Astrocyte of the hippocampus (primary cell): ENCODE measurements around the gene WDR5.

Source experiments
- DNase-seq: peaks from one replicate; pipeline ENCODE4 v3.0.0; 2011; ENCODE audit warnings: low read depth, low spot score

WDR5 gene

GRCh38 chr9:134131471-134132207 is 4.2 kb upstream of the WDR5 start:
- DNase-seq = no peak

- no peak for DNase-seq
Measured at GRCh38 chr9:134132208-134132870, 3.5 kb upstream of the WDR5 start.

- no peak for DNase-seq
Measured at GRCh38 chr9:134134949-134135342, 936 bp upstream of the WDR5 start.

GRCh38 chr9:134136118-134136995 is 475 bp downstream of the WDR5 start:
- DNase-seq = peak; percentile 39

GRCh38 chr9:134136996-134137299 is 1.1 kb downstream of the WDR5 start:
- peak; percentile 37 for DNase-seq

GRCh38 chr9:134138292-134138691 is 2.4 kb downstream of the WDR5 start:
- DNase-seq = no peak

GRCh38 chr9:134139081-134139480 is 3.2 kb downstream of the WDR5 start:
- peak; percentile 46 for DNase-seq

GRCh38 chr9:134141906-134142305 is 6.0 kb downstream of the WDR5 start:
- no peak for DNase-seq

GRCh38 chr9:134144801-134145200 is 8.9 kb downstream of the WDR5 start:
- no peak for DNase-seq

- DNase-seq = no peak
Measured at GRCh38 chr9:134145262-134145661, 9.4 kb downstream of the WDR5 start.

GRCh38 chr9:134146774-134147493 is 11.1 kb downstream of the WDR5 start:
- DNase-seq = no peak

GRCh38 chr9:134149380-134149779 is 13.5 kb downstream of the WDR5 start:
- no peak for DNase-seq

- no peak for DNase-seq
Measured at GRCh38 chr9:134150557-134151214, 14.8 kb downstream of the WDR5 start.

- DNase-seq = no peak
Measured at GRCh38 chr9:134152022-134152448, 16.2 kb downstream of the WDR5 start.

GRCh38 chr9:134152488-134152887 is 16.6 kb downstream of the WDR5 start:
- DNase-seq = no peak

- DNase-seq = no peak
Measured at GRCh38 chr9:134153450-134153849, 17.6 kb downstream of the WDR5 start.

GRCh38 chr9:134154262-134154701 is 18.4 kb downstream of the WDR5 start:
- no peak for DNase-seq

- DNase-seq = no peak
Measured at GRCh38 chr9:134155812-134156377, 20.0 kb downstream of the WDR5 start.

GRCh38 chr9:134156564-134157377 is 20.9 kb downstream of the WDR5 start:
- DNase-seq = no peak

- no peak for DNase-seq
Measured at GRCh38 chr9:134157378-134157885, 21.6 kb downstream of the WDR5 start.
